Effector memory CD4-positive, alpha-beta T cell (primary cell): ENCODE data around the gene ELAVL4.

Source experiments
- DNase-seq, 3 donors: peaks; one replicate each; pipeline ENCODE4 v3.0.0-alpha.2; 2020
- H3K27ac ChIP-seq: 2 replicates; pipeline ENCODE4 v1.7.0; 2013; ENCODE audit warnings: mild to moderate bottlenecking, low read length, moderate library complexity; ENCODE audit not compliant: insufficient read depth, poor library complexity, severe bottlenecking
- H3K27me3 ChIP-seq: replicated peaks from 2 replicates; pipeline ENCODE4 v1.7.0; 2013; ENCODE audit warnings: mild to moderate bottlenecking, low read length; ENCODE audit not compliant: insufficient read depth, control insufficient read depth, poor library complexity, severe bottlenecking
- H3K36me3 ChIP-seq: 2 replicates; pipeline ENCODE4 v1.7.0; 2013; ENCODE audit warnings: mild to moderate bottlenecking, low read length, moderate library complexity; ENCODE audit not compliant: control insufficient read depth, insufficient read depth
- H3K4me1 ChIP-seq: 2 replicates; pipeline ENCODE4 v1.7.0; 2013; ENCODE audit warnings: low read length, mild to moderate bottlenecking; ENCODE audit not compliant: control insufficient read depth, insufficient read depth, poor library complexity, severe bottlenecking
- H3K4me3 ChIP-seq: 2 replicates; pipeline ENCODE4 v1.7.0; 2013; ENCODE audit warnings: low read length, low read depth, mild to moderate bottlenecking; ENCODE audit not compliant: insufficient read depth, poor library complexity, severe bottlenecking
- H3K9me3 ChIP-seq: 2 replicates; pipeline ENCODE4 v1.7.0; 2013; ENCODE audit warnings: mild to moderate bottlenecking, low read length, moderate library complexity; ENCODE audit not compliant: control insufficient read depth

ELAVL4 gene

DNA sequence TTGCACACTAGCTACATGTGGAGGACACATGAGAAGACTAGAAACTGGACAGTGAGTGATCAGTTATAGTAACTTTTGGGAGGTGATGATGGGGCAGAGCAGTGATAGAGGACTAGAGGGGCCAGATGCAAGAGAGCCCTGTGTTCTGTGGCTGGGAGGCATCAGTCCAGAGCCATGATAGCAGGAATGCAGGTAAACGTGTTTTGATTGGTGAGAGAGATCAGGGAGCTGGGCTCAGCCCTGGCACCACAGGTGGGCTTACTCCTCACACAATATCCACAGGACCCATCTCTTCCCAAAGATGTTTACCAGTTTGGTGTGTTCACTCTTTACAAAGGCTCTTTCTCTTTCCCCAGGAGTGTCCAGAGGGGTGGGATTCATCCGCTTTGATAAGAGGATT is 86.5 kb downstream of the ELAVL4 start:
- Histone ChIP-seq H3K27ac (no peak overlapping the region), H3K4me3 (no peak overlapping the region), H3K27me3 (no peaks in the 10 kb centered on the region), H3K4me1 (no peaks in the 10 kb centered on the region), H3K36me3 (no peaks in the 10 kb centered on the region), H3K9me3 (no peaks in the 10 kb centered on the region)
- no peak for DNase-seq

DNA sequence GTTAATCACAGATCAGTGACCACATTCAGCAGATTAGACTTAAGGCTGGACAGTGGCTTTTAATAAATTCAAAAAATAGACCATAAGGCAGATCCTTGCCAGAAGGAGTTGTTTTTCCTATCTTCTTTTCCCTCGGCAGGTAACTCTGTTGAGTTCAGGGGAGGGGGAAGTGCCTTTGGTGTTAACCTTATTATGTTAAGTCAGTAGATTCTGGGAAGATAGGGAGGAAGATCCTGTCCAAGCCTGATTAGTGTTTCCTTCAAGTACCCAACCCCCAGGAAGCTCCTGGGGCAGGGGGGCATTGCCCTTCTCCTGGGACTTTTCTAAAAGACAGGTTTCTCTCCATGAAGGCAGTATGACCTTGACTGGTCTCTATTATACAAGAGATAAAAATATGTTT is 87.4 kb downstream of the ELAVL4 start:
- Histone ChIP-seq H3K36me3 (no peaks in the 10 kb centered on the region), H3K27ac (no peak overlapping the region), H3K9me3 (no peaks in the 10 kb centered on the region), H3K4me3 (no peak overlapping the region), H3K4me1 (no peaks in the 10 kb centered on the region), H3K27me3 (no peaks in the 10 kb centered on the region)
- DNase-seq: no peak

DNA sequence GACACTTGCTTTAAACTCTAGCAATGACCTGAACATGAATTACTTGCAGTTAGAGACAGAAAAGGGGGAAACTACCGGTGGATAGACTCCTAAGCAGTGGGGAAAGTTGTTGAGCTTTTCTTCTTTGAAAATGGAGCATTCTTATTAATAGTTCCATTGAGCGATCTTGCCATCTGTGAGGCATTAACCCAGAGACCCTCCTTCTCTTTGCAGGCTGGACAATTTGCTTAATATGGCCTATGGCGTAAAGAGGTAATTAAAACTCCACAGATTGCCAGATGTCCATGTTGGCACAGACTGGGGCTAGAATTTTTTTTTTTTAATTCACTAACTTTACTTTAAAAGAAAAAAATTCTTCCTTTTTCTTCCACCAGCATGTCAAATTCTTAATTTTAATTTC is 88.5 kb downstream of the ELAVL4 start:
- H3K9me3 ChIP-seq: no peaks in the 10 kb centered on the region
- H3K27me3 ChIP-seq: no peaks in the 10 kb centered on the region
- H3K27ac ChIP-seq: no peak overlapping the region
- no peaks in the 10 kb centered on the region for H3K36me3 ChIP-seq
- no peaks in the 10 kb centered on the region for H3K4me1 ChIP-seq
- DNase-seq: no peak
- no peak overlapping the region for H3K4me3 ChIP-seq

- no peaks in the 10 kb centered on the region for H3K4me1 ChIP-seq
- no peaks in the 10 kb centered on the region for H3K9me3 ChIP-seq
- H3K36me3 ChIP-seq: no peaks in the 10 kb centered on the region
- no peak overlapping the region for H3K4me3 ChIP-seq
- no peak overlapping the region for H3K27ac ChIP-seq
- H3K27me3 ChIP-seq: no peaks in the 10 kb centered on the region
- no peak for DNase-seq
Measured at GRCh38 chr1:50208315-50208714, 99.6 kb downstream of the ELAVL4 start.

DNA sequence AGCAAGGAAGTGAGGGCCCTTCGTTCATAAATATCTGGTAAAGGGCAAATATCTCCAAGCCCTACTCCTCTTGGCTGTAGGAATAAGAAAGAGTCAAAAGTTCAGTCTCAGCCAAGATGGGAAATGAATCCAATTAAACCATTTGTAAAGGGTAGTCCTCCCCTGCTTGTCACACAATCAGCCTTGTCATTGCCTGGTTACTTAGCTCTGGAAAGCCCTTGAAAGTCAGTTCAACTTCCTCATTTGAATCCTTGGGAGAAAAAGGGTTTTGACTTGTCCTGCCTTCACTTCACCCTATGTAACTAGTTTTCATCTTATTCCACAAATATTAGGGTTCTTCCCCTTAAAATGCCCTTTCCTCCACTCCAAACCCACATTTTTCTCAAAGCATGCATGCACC is 100.0 kb downstream of the ELAVL4 start:
- H3K4me3 ChIP-seq: no peak overlapping the region
- H3K4me1 ChIP-seq: no peaks in the 10 kb centered on the region
- no peaks in the 10 kb centered on the region for H3K27me3 ChIP-seq
- no peak overlapping the region for H3K27ac ChIP-seq
- H3K9me3 ChIP-seq: no peaks in the 10 kb centered on the region
- no peaks in the 10 kb centered on the region for H3K36me3 ChIP-seq
- no peak for DNase-seq

DNA sequence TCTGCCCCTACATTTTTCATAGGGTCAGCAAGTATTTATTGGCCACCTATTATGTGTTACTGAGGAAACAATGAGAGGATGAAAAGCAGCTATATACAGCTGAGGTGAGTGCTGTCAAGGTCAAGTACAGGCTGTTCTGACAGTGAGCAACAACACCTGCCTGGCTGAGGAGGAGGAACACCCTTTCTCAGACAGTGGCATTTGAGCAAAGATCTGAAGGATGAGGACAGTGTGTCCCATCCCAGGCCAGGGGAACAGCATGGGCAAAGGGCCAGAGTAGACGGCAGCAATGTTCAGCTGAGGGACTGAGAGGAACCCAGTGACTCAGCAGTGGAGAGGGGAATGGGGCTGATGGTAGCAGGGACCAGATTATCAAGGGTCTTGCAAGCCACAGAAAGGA is 101.0 kb downstream of the ELAVL4 start:
- no peaks in the 10 kb centered on the region for H3K9me3 ChIP-seq

DNA sequence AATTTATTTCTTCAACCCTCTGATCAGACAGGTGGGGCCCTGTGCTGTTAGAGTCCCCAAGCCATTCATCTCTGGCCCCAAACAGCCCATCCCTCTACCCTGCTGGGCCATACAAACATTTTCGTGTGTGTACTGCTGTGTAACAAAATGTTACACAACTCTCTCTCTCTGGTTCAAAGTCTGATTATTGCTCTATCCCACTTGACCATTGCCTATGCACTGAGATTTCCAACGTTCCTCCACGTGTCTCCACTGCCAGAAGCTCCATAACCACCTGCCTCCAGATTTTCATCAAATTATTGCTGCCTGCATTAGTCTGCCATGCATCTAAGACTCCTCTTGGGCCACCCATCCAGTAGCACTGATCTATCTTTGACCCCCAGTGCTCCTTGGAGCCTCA is 104.8 kb downstream of the ELAVL4 start:
- H3K27me3 ChIP-seq: no peaks in the 10 kb centered on the region
- no peak for DNase-seq
- H3K9me3 ChIP-seq: no peaks in the 10 kb centered on the region
- H3K36me3 ChIP-seq: no peaks in the 10 kb centered on the region
- H3K27ac ChIP-seq: no peak overlapping the region
- no peaks in the 10 kb centered on the region for H3K4me1 ChIP-seq
- H3K4me3 ChIP-seq: no peak overlapping the region

More for the DNA sequence above, 101.0 kb downstream of the ELAVL4 start:
- Histone ChIP-seq H3K27me3 (no peaks in the 10 kb centered on the region), H3K4me1 (no peaks in the 10 kb centered on the region), H3K36me3 (no peaks in the 10 kb centered on the region), H3K4me3 (no peak overlapping the region), H3K27ac (no peak overlapping the region)
- DNase-seq: no peak

DNA sequence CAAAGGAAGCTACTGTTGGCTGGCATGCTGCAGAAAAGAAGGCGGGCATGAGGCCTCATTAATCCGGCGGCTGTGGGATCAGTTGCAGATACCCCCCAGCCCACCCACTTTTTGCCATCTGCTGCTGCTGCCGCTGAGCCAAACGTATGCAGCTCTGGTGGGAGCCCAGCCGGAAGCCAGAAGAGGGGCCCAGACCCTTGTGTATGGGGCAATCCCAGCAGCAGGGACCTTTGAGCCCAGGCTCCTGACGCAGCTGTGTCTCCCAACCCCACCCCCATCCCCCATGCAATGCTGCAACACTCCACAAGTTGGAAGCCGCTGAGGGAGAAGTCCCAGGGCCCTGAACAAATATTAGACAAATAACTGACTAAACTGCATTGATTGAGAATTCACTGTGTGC is 106.0 kb downstream of the ELAVL4 start:
- no peaks in the 10 kb centered on the region for H3K4me1 ChIP-seq
- H3K27me3 ChIP-seq: no peaks in the 10 kb centered on the region
- no peaks in the 10 kb centered on the region for H3K36me3 ChIP-seq
- H3K9me3 ChIP-seq: no peaks in the 10 kb centered on the region
- no peak overlapping the region for H3K4me3 ChIP-seq
- no peak for DNase-seq
- no peak overlapping the region for H3K27ac ChIP-seq

- H3K27me3 ChIP-seq: no peaks in the 10 kb centered on the region
- no peak for DNase-seq
- no peaks in the 10 kb centered on the region for H3K36me3 ChIP-seq
- H3K4me3 ChIP-seq: no peak overlapping the region
- no peaks in the 10 kb centered on the region for H3K4me1 ChIP-seq
- no peak overlapping the region for H3K27ac ChIP-seq
- H3K9me3 ChIP-seq: no peaks in the 10 kb centered on the region
Measured at GRCh38 chr1:50218344-50219120, 109.8 kb downstream of the ELAVL4 start.

GRCh38 chr1:50228871-50229384 is 120.2 kb downstream of the ELAVL4 start:
- H3K27me3 ChIP-seq: no peaks in the 10 kb centered on the region
- H3K9me3 ChIP-seq: no peaks in the 10 kb centered on the region
- no peak overlapping the region for H3K4me3 ChIP-seq
- H3K36me3 ChIP-seq: no peaks in the 10 kb centered on the region
- no peaks in the 10 kb centered on the region for H3K4me1 ChIP-seq
- no peak overlapping the region for H3K27ac ChIP-seq
- no peak for DNase-seq
